GM21447 (cell line): ENCODE measurements around the gene AK8.
A peak's percentile ranks its signal among the peaks of the same experiment; 100 is the strongest.
"Not testable (repeated sequence)": the region's sequence is repeated elsewhere in the genome, so short reads cannot be mapped to it uniquely, and the experiment has no call there.

Experiments used
- ATAC-seq: cut with Tn5 transposase; IDR thresholded peaks from one replicate; pipeline ENCODE4 v1.9.1; 2021; ENCODE audit not compliant: unreplicated experiment

AK8 gene

DNA sequence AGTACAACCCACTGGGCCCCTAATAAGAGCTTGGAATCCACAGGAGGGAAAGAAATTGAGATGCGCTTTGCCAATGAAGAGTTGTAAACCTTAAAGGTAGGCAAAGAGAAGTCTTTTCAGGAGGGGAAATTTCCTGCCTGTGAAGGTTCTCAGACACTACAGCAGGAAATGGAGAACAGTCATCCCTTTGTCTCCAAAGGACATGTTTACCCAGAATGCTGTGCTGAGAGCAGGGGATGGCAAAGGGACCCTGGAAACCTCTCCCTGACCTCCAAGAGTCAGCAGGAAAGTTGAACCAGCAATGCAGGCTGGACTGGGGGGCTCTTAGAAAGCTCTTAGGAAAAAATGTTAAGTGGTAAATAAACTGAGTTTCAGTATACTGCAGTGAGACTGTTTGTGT is 103.2 kb downstream of the AK8 start:
- ATAC-seq: no peak

DNA sequence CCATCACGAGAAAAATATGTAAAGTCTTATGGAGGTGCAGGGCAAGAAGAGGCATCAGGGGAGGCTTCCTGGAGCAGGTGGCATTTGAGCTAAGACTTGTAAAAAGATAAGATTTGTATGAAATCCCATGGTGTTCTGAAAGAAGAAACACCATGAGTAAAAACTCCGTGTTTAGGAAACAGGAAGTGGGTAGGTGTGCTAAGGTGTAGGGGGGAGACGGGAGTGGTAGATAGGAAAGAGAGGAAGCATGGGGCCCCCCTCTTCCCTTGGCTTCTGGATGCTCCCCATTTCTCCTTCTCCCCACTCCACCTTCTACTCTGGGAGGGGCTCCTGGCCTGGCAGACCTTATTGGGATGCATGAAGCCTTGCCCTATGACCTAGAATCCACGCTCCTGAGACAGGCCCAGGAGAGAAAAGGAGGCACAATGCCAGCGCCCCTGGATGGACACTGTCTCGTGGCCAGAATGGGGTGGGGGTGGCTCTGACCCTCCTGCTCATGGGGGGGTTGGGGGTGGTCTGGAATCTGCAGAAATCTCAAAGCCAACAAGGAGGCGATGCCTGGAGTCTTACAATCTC is 104.2 kb downstream of the AK8 start:
- no peak for ATAC-seq

DNA sequence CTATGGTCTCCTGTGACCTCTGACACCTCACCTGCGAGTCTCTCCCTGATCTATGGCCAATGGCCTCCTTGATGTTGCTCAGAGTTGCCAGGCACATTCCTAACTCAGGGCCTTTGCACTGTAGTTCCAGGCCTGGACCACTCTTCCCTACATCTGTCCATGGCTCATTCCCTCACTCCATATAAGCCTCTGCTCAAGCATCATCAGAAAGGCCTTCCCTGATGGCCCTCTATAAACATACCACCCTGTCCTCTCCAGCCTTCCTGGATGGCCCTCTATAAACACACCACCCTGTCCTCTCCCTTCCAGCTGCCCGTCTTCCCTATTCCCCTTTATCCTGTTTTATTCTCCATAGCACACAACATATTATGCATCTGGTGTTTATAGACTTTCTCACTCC is 105.0 kb downstream of the AK8 start:
- ATAC-seq: no peak

- ATAC-seq: not testable (repeated sequence)
Observed at GRCh38 chr9:132771752-132772151, 106.3 kb downstream of the AK8 start.

DNA sequence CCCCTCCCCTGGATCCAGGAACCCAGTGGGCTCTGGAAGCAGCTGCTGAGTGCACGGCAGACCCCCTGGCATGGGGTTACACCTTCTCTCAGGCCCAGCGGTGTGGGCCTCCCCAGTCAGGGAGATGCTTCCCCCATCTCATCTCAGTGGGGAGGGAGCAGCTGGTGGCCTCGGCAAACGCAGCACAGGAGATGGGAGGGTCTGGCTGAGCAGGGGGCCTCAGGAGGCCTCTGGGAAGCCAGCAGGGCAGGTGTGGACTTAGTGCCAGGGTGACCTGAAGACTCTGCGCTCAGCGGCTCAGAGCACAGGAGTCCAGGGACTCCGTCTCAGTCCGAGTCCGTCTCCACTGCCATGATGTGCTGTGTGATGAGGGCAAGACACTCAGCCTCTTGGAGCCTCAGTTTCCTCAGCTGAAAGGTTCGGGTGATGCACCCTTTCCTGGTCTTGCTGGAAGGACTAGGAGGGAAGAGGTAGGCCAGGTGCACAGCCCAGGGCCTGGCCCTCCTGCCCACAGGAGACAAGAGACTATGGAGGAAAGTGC is 107.2 kb downstream of the AK8 start:
- no peak for ATAC-seq

- peak; percentile 49 for ATAC-seq
Observed at GRCh38 chr9:132769906-132770769, 107.9 kb downstream of the AK8 start.

- ATAC-seq: peak; percentile 55
Observed at GRCh38 chr9:132768932-132769905, 108.9 kb downstream of the AK8 start.

DNA sequence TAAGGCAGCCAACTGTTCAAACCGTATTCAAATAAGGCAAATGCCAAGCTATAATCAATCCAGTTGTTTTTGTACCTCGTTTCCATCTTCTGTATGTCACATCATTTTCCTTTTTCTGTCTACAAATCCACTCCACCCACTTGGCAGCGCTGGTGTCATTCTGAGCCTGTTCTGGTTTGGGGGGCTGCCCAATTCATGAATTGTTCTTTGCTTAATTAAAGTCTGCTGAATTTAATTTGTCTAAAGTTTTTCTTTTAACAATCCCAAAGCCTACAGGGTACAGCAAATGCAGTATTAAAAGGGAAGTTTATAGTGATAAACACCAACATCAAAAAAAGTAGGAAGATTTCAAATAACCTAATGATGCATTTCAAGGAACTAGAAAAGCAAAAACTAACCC is 114.5 kb downstream of the AK8 start:
- no peak for ATAC-seq

DNA sequence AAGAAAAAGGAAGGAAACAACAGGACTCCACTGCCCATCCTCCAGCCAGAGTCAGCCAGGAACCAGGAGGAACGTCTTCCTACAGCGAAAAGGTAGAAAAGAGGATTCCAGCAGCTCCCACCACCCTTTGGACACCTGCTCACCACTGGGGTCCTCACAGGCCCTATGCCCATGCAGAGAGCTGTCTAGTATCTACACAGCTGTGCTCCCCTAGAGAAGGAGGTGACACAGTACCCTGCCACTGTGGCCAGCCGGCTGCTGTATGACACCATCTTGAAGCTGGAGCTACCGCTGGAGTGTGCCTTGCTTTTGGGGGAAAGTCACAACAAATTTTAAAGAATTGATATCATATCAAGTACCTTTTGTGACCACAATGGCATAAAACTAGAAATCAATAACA is 115.2 kb downstream of the AK8 start:
- no peak for ATAC-seq

DNA sequence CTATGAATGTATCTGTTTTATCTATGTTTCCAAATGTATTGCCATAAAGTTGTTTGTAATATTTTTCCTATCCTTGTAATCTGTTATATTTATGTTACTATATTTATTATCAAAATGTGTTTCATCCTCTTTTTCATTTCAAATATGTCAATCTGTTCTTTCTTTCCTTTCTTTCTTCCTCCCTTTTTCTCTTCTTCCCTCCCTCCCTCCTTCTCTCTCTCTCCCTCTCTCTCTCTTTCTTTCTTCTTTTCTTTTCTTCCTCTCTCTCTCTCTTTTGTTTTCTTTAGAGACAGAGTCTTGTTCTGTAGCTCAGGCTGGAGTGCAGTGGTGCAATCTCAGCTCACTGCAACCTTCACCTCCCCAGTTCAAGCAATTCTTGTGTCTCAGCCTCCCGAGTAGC is 116.5 kb downstream of the AK8 start:
- ATAC-seq: no peak

DNA sequence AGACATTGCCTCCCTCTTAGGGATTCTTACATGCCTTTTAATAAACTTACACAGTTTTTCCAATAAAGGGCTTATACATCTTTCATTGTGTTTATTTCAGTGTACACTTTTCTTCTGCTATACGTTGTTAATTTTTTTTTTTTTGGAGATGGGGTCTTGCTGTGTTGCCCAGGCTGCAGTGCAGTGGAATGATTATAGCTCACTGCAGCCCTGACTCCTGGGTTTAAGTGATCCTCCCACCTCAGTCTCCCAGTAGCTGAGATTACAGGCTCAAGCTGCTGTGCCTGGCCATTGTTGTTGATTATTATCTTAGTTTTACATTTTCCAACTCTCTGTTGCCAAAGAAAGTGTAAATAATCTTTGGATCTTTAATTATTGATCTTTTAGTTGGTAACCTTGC is 118.0 kb downstream of the AK8 start:
- ATAC-seq: no peak

DNA sequence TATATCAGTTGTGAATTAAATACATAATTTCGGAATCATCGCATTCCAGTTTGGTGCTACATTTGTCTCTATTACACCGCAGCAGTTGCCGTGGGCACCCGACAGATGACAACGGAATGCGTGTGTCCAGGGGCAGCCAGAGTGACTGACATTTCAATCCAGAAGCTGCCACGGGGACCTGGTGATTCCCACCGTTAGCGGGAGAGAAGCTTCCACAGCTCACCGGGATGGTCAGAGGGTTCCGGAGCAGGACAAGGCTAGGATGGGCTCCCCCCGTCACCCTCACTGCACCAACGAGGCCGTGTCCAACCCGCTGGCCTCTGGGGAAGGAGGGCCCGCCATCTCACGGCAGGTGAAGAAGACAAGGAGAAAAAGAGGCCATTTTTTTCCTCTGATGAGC is 121.1 kb downstream of the AK8 start:
- no peak for ATAC-seq

GRCh38 chr9:132756214-132756845 is 121.8 kb downstream of the AK8 start:
- ATAC-seq: no peak

GRCh38 chr9:132755096-132755495 is 123.0 kb downstream of the AK8 start:
- no peak for ATAC-seq

DNA sequence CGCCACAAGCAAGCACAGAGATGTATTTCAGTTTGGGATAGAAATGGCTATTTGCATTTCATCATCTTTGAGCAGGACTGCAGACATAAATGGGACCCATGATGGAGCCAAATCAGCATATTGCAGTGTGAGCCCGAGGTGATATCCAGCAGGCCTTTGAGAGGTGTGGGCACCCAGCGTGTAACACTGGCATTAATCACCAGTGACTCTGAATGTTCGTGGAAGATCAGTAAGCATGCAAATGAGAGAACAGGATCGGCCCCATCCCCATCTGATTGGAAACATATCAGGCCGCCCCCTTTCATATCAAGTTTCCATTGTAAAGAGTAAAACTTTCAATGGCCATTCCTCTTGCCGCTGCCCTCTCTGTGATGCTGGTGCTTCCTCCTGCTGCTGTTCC is 123.8 kb downstream of the AK8 start:
- ATAC-seq: no peak

GRCh38 chr9:132753593-132753880 is 124.5 kb downstream of the AK8 start:
- no peak for ATAC-seq

GRCh38 chr9:132752877-132753592 is 125.0 kb downstream of the AK8 start:
- ATAC-seq: no peak

GRCh38 chr9:132750668-132751067 is 127.4 kb downstream of the AK8 start:
- no peak for ATAC-seq

GRCh38 chr9:132749306-132749705 is 128.8 kb downstream of the AK8 start:
- no peak for ATAC-seq

DNA sequence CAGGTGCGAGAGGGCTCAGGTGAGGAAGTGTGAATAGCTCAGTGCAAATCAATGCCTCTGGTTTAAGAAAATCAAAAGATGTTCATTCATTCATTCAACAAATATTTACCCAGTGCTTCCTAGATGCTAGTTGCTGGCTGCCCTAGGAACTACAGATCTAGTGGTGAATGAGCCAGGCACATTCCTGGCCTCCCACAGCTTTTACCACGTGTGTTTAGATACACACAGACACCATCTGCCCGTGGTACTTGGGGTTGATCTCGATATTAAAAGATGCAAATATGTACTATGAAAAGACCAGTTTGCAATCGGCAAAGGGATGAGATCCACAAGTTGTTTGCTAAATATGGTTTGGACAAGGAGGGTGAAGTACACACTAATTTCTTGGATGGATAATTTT is 129.6 kb downstream of the AK8 start:
- no peak for ATAC-seq
